ENCODE measurements around the gene CHST11.
"Not testable (repeated sequence)": the region's sequence is repeated elsewhere in the genome, so short reads cannot be mapped to it uniquely, and the experiment has no call there.

CHST11 gene

GRCh38 chr12:104569346-104570173, 112.8 kb downstream of the CHST11 start:
- no peak for DNase-seq (ENCODE audit: low read depth)
- no peak overlapping the region for H3K4me3 ChIP-seq (ENCODE audit: control insufficient read depth, low read depth, low read length)
- TF ChIP-seq, protein P1, sequence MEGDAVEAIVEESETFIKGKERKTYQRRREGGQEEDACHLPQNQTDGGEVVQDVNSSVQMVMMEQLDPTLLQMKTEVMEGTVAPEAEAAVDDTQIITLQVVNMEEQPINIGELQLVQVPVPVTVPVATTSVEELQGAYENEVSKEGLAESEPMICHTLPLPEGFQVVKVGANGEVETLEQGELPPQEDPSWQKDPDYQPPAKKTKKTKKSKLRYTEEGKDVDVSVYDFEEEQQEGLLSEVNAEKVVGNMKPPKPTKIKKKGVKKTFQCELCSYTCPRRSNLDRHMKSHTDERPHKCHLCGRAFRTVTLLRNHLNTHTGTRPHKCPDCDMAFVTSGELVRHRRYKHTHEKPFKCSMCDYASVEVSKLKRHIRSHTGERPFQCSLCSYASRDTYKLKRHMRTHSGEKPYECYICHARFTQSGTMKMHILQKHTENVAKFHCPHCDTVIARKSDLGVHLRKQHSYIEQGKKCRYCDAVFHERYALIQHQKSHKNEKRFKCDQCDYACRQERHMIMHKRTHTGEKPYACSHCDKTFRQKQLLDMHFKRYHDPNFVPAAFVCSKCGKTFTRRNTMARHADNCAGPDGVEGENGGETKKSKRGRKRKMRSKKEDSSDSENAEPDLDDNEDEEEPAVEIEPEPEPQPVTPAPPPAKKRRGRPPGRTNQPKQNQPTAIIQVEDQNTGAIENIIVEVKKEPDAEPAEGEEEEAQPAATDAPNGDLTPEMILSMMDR (IDR thresholded peaks at IDR 0.05; ENCODE audit: control insufficient read depth, insufficient read depth, low read depth, low read length, missing control alignments), result no peak

DNA sequence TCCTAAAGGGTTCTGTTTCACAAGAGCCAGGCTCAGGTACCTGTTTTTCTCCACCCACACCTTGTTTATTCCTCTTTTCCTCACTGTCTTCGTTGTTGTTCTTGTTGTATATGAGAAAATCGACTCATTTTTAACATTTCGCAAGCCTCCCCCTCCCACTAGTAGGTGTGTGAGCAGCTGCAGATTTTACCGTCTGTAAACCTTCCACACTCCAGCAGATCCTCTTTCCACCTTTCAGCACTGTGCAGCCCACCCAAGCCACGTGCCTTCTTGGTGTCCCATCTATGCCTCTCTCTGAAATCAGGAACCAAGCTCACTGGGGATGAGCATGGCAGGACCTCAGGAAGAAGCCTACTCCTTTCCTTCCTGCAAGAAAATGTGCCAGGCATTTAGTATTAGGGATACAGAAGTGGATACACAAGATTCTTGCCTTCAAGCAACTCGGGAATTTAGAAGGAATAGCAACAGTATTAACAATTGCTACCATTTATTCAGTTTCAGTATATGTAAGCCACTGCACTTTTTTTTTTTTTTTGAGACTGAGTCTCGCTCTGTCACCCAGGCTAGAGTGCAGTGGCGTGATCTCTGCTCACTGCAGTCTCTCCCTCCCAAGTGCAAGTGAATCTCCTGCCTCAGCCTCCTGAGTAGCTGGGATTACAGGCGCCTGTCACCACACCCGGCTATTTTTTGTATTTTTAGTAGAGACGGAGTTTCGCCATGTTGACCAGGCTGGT, 113.6 kb downstream of the CHST11 start:
- H3K4me3 ChIP-seq (ENCODE audit: control insufficient read depth, low read depth, low read length), result no peak overlapping the region
- TF ChIP-seq, protein P1 (IDR thresholded peaks at IDR 0.05; ENCODE audit: control insufficient read depth, insufficient read depth, low read depth, low read length, missing control alignments), result no peak
- DNase-seq (ENCODE audit: low read depth), result no peak

DNA sequence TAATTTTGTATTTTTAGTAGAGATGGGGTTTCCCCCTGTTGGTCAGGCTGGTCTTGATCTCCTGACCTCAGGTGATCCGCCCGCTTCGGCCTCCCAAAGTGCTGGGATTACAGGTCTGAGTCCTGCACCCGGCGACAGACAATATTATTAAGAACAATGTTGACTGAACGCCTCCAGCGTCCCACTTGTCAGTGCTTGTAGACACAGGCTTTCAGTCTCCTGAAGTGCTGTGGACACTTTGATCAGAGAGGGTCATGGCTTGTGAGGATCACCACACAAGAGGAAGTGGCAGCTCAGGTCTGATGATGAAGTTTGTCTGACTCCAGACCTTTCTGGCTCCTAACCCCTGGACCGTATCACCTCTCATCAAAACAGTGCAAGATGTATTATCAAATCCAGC, 114.6 kb downstream of the CHST11 start:
- no peak overlapping the region for H3K4me3 ChIP-seq (ENCODE audit: control insufficient read depth, low read depth, low read length)
- no peak for DNase-seq (ENCODE audit: low read depth)
- TF ChIP-seq, protein P1 (IDR thresholded peaks at IDR 0.05; ENCODE audit: control insufficient read depth, insufficient read depth, low read depth, low read length, missing control alignments), result no peak

DNA sequence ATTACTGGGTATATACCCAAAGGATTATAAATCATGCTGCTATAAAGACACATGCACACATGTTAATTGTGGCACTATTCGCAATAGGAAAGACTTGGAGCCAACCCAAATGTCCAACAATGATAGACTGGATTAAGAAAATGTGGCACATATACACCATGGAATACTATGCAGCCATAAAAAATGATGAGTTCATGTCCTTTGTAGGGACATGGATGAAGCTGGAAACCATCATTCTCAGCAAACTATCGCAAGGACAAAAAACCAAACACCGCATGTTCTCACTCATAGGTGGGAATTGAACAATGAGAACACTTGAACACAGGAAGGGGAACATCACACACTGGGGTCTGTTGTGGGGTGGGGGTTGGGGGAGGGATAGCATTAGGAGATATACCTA, 117.6 kb downstream of the CHST11 start:
- DNase-seq (ENCODE audit: low read depth); H3K4me3 ChIP-seq (ENCODE audit: control insufficient read depth, low read depth, low read length): not testable (repeated sequence)

DNA sequence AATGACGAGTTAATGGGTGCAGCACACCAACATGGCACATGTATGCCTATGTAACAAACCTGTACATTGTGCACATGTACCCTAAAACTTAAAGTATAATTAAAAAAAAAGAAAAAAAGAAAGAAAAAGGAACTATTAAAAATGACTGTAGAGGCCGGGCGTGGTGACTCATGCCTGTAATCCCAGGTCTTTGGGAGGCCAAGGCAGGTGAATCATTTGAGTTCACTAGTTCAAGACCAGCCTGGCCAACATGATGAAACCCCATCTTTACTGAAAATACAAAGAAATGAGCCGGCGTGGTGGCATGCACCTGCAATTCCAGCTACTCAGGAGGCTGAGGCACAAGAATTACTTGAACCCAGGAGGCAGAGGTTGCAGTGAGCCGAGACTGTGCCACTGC, 118.0 kb downstream of the CHST11 start:
- H3K4me3 ChIP-seq (ENCODE audit: control insufficient read depth, low read depth, low read length); DNase-seq (ENCODE audit: low read depth): not testable (repeated sequence)

GRCh38 chr12:104575442-104576186, 118.9 kb downstream of the CHST11 start:
- TF ChIP-seq, protein P1 (IDR thresholded peaks at IDR 0.05; ENCODE audit: control insufficient read depth, insufficient read depth, low read depth, low read length, missing control alignments), result no peak
- no peak overlapping the region for H3K4me3 ChIP-seq (ENCODE audit: control insufficient read depth, low read depth, low read length)
- no peak for DNase-seq (ENCODE audit: low read depth)

DNA sequence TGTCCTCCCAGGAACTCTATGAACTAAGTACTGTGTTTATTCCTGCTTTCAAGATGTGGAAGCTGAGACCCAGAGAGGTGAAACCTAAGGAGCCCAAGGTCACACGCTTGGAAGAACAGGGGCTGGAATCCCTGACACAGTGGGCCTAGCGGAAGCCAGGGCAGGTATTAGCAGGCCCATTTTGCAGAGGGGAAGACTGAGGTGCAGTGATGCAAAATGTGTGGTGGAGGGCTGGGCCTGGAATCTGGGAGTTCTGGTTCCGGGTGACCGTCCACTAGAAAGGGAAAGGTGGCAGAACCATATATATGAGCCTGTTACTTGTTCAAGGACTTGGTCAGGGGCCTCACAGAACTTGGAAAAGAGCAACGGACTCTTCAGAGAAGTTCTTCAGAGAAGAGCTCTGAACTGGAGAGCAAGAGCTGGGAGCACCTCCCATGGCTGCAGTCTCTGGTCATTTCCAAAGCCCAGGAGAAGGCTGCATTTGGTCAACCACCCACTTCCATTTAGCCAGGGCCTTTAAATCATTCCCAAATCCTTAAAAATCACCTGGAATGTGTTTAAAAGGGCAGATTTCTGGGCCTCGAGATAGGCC, 119.5 kb downstream of the CHST11 start:
- TF ChIP-seq, protein P1 (IDR thresholded peaks at IDR 0.05; ENCODE audit: control insufficient read depth, insufficient read depth, low read depth, low read length, missing control alignments), result no peak
- no peak overlapping the region for H3K4me3 ChIP-seq (ENCODE audit: control insufficient read depth, low read depth, low read length)
- DNase-seq (ENCODE audit: low read depth), result no peak
